ENCODE data around the gene ARHGAP29. TPM values are rescaled to one million over a fixed set of nuclear protein-coding genes. Genes with fewer than 3 reads are reported as not detected.
A peak's percentile ranks its signal among the peaks of the same experiment; 100 is the strongest.

The ARHGAP29 gene
- polyA plus RNA-seq, 3 donors: 0.69 to 0.98 (median 0.81) TPM

- Histone ChIP-seq H3K4me2 (replicated peaks; ENCODE audit: extremely low read depth, low read length, poor library complexity, severe bottlenecking) (no peak overlapping the region), H3K27ac (ENCODE audit: low read depth in 1 of 2, low read length in 2 of 2) (no peak overlapping the region)
- H3K4me3 Mint-ChIP-seq: peak overlapping the region in 1 of 2 donors; percentile 33
Observed at GRCh38 chr1:94231746-94232145, 5.6 kb downstream of the ARHGAP29 start.

GRCh38 chr1:94230920-94231319, 6.5 kb downstream of the ARHGAP29 start:
- no peaks in the 10 kb centered on the region for H4K20me1 ChIP-seq (ENCODE audit: insufficient read depth, low read length)
- peaks cover 62 to 90% of the 10 kb centered on the region in 2 donors for H3K27me3 ChIP-seq (ENCODE audit: control insufficient read depth in 2 of 2, insufficient read depth in 2 of 2, low read length in 2 of 2)
- peaks cover 4% of the 10 kb centered on the region for H3K4me1 Mint-ChIP-seq
- peaks cover 0 to 4% of the 10 kb centered on the region in 2 donors for H3K9me3 ChIP-seq (replicated peaks in 1 of 2; ENCODE audit: control insufficient read depth in 1 of 2, insufficient read depth in 1 of 2, low read length in 2 of 2)
- DNase-seq: no peak
- H3K9me3 Mint-ChIP-seq: peaks cover 0 to 5% (median 0%) of the 10 kb centered on the region in 7 donors
- H3K27ac Mint-ChIP-seq: no peak overlapping the region
- H3K4me2 ChIP-seq (replicated peaks; ENCODE audit: extremely low read depth, low read length, poor library complexity, severe bottlenecking): no peak overlapping the region
- no peaks in the 10 kb centered on the region for H3K4me1 ChIP-seq (ENCODE audit: control insufficient read depth in 1 of 2, insufficient read depth in 2 of 2, low read length in 2 of 2)
- H3K9ac ChIP-seq (ENCODE audit: insufficient read depth, low read length, poor library complexity, severe bottlenecking): no peak overlapping the region
- no peaks in the 10 kb centered on the region for H3K79me2 ChIP-seq (ENCODE audit: insufficient read depth, low read length)
- no peak overlapping the region for H3K27ac ChIP-seq (ENCODE audit: low read depth in 1 of 2, low read length in 2 of 2)
- no peak overlapping the region for H2AFZ ChIP-seq (ENCODE audit: insufficient read depth, low read depth, low read length, poor library complexity, severe bottlenecking)
- peaks cover 0 to 2% of the 10 kb centered on the region in 2 donors for H3K36me3 Mint-ChIP-seq
- no peak overlapping the region for H3K4me3 ChIP-seq (replicated peaks in 1 of 3; ENCODE audit: low read depth in 2 of 3, low read length in 3 of 3)
- intact Hi-C loops (cut with micrococcal nuclease): no loop called here
- no CpG with 5 or more reads among the region's 1 CpG for WGBS (ENCODE audit: insufficient coverage)
- no peak overlapping the region for H3K4me3 Mint-ChIP-seq
- TF ChIP-seq, protein P1, sequence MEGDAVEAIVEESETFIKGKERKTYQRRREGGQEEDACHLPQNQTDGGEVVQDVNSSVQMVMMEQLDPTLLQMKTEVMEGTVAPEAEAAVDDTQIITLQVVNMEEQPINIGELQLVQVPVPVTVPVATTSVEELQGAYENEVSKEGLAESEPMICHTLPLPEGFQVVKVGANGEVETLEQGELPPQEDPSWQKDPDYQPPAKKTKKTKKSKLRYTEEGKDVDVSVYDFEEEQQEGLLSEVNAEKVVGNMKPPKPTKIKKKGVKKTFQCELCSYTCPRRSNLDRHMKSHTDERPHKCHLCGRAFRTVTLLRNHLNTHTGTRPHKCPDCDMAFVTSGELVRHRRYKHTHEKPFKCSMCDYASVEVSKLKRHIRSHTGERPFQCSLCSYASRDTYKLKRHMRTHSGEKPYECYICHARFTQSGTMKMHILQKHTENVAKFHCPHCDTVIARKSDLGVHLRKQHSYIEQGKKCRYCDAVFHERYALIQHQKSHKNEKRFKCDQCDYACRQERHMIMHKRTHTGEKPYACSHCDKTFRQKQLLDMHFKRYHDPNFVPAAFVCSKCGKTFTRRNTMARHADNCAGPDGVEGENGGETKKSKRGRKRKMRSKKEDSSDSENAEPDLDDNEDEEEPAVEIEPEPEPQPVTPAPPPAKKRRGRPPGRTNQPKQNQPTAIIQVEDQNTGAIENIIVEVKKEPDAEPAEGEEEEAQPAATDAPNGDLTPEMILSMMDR (IDR thresholded peaks at IDR 0.05): no peak
- H3K27me3 Mint-ChIP-seq (ENCODE audit: low read depth in 3 of 3): peaks cover 44 to 65% (median 58%) of the 10 kb centered on the region in 3 donors
- no peaks in the 10 kb centered on the region for H3K36me3 ChIP-seq (replicated peaks in 1 of 2; ENCODE audit: control insufficient read depth in 1 of 2, insufficient read depth in 2 of 2, low read length in 2 of 2)

More at GRCh38 chr1:94231746-94232145, 5.6 kb downstream of the ARHGAP29 start:
- intact Hi-C loops (cut with micrococcal nuclease): no loop called here
- DNase-seq: no peak
- Mint-ChIP-seq H3K36me3 (peaks cover 0 to 2% of the 10 kb centered on the region in 2 donors), H3K9me3 (peaks cover 0 to 11% (median 6%) of the 10 kb centered on the region in 7 donors), H3K4me1 (peaks cover 12% of the 10 kb centered on the region), H3K27me3 (ENCODE audit: low read depth in 3 of 3) (peaks cover 49 to 65% (median 61%) of the 10 kb centered on the region in 3 donors), H3K27ac (no peak overlapping the region)
- H3K9ac ChIP-seq (ENCODE audit: insufficient read depth, low read length, poor library complexity, severe bottlenecking): no peak overlapping the region
- H3K27me3 ChIP-seq (ENCODE audit: control insufficient read depth in 2 of 2, insufficient read depth in 2 of 2, low read length in 2 of 2): peaks cover 64 to 90% of the 10 kb centered on the region in 2 donors
- no peaks in the 10 kb centered on the region for H4K20me1 ChIP-seq (ENCODE audit: insufficient read depth, low read length)
- no peaks in the 10 kb centered on the region for H3K36me3 ChIP-seq (replicated peaks in 1 of 2; ENCODE audit: control insufficient read depth in 1 of 2, insufficient read depth in 2 of 2, low read length in 2 of 2)
- no CpG with 5 or more reads among the region's 1 CpG for WGBS (ENCODE audit: insufficient coverage)
- peaks cover 0 to 4% of the 10 kb centered on the region in 2 donors for H3K9me3 ChIP-seq (replicated peaks in 1 of 2; ENCODE audit: control insufficient read depth in 1 of 2, insufficient read depth in 1 of 2, low read length in 2 of 2)
- H2AFZ ChIP-seq (ENCODE audit: insufficient read depth, low read depth, low read length, poor library complexity, severe bottlenecking): no peak overlapping the region
- TF ChIP-seq, protein P1 (IDR thresholded peaks at IDR 0.05): no peak
- peaks cover 5% of the 10 kb centered on the region in 2 donors for H3K4me1 ChIP-seq (ENCODE audit: control insufficient read depth in 1 of 2, insufficient read depth in 2 of 2, low read length in 2 of 2)
- H3K79me2 ChIP-seq (ENCODE audit: insufficient read depth, low read length): no peaks in the 10 kb centered on the region
- no peak overlapping the region for H3K4me3 ChIP-seq (replicated peaks in 1 of 3; ENCODE audit: low read depth in 2 of 3, low read length in 3 of 3)

Measured in CD14-positive monocyte (primary cell).